Fibroblast of mammary gland (primary cell): ENCODE measurements around the gene NOXA1.
"Not testable (repeated sequence)": the region's sequence is repeated elsewhere in the genome, so short reads cannot be mapped to it uniquely, and the experiment has no call there.

ENCODE experiments used
- DNase-seq: peaks from one replicate; pipeline ENCODE4 v3.0.0-alpha.2; 2010; ENCODE audit warnings: low read depth
- H3K4me3 ChIP-seq: 2 replicates; pipeline ENCODE4 v1.5.1; 2011; ENCODE audit warnings: low read depth, mild to moderate bottlenecking, low read length, moderate library complexity; ENCODE audit not compliant: control insufficient read depth
- TF ChIP-seq, protein P1 (sequence below): conservative IDR thresholded peaks from 2 replicates; pipeline ENCODE4 v1.5.1; 2011; ENCODE audit warnings: low read depth, low read length, inconsistent platforms; ENCODE audit not compliant: control insufficient read depth, insufficient read depth

NOXA1 gene

GRCh38 chr9:137449931-137450538 lies 26.8 kb downstream of the NOXA1 start:
- TF ChIP-seq, protein P1, sequence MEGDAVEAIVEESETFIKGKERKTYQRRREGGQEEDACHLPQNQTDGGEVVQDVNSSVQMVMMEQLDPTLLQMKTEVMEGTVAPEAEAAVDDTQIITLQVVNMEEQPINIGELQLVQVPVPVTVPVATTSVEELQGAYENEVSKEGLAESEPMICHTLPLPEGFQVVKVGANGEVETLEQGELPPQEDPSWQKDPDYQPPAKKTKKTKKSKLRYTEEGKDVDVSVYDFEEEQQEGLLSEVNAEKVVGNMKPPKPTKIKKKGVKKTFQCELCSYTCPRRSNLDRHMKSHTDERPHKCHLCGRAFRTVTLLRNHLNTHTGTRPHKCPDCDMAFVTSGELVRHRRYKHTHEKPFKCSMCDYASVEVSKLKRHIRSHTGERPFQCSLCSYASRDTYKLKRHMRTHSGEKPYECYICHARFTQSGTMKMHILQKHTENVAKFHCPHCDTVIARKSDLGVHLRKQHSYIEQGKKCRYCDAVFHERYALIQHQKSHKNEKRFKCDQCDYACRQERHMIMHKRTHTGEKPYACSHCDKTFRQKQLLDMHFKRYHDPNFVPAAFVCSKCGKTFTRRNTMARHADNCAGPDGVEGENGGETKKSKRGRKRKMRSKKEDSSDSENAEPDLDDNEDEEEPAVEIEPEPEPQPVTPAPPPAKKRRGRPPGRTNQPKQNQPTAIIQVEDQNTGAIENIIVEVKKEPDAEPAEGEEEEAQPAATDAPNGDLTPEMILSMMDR, result no peak
- H3K4me3 ChIP-seq, result no peak overlapping the region
- no peak for DNase-seq

- H3K4me3 ChIP-seq, DNase-seq: not testable (repeated sequence)
These were observed 27.5 kb downstream of the NOXA1 start for GRCh38 chr9:137450539-137451222.

- not testable (repeated sequence) for H3K4me3 ChIP-seq, DNase-seq
These were observed 28.2 kb downstream of the NOXA1 start for GRCh38 chr9:137451264-137452005.

- TF ChIP-seq, protein P1, result no peak
- DNase-seq, result no peak
- H3K4me3 ChIP-seq, result no peak overlapping the region
These were observed 29.0 kb downstream of the NOXA1 start for GRCh38 chr9:137452006-137452760.

GRCh38 chr9:137452761-137453642 lies 29.8 kb downstream of the NOXA1 start:
- TF ChIP-seq, protein P1, result no peak
- no peak overlapping the region for H3K4me3 ChIP-seq
- no peak for DNase-seq

DNA sequence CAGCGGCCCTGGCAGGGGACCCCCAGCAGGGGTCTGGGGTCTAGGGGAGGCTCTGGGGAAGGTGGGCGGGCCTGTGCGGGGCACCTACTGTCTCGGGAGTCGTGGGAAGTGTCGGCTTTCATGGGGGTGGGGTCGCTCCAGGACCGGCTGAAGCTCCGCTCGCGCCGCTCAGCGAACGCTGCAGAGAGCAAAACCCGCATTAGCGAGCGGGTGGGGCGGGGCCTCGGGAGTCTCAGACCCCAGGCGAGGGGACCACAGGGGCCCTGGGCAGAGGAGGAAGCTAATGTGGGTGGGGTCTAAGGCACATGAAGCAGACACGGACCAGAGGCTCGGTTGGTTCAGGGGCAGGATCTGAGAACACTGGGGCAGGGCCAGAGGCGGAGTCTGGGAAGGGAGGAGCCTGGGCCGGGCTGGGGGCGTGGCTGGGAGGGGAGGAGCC lies 30.5 kb downstream of the NOXA1 start:
- TF ChIP-seq, protein P1, result no peak
- no peak overlapping the region for H3K4me3 ChIP-seq
- peak; percentile 64 for DNase-seq

- DNase-seq, result no peak
- TF ChIP-seq, protein P1, result no peak
- peak overlapping the region; percentile 9 for H3K4me3 ChIP-seq
These were observed 31.0 kb downstream of the NOXA1 start for GRCh38 chr9:137454145-137454596.
